ENCODE measurements around the gene PDPR. TPM values are rescaled to one million over a fixed set of nuclear protein-coding genes. Genes with fewer than 3 reads are reported as not detected.
"Not testable (repeated sequence)": the region's sequence is repeated elsewhere in the genome, so short reads cannot be mapped to it uniquely, and the experiment has no call there.

PDPR gene
- total RNA-seq (31.2 TPM), polyA plus RNA-seq (10 to 100 TPM in 1 of 4 donors, 1 to 10 TPM in 3; 5.2 to 10.9 (median 6.5) TPM)

- ATAC-seq (ENCODE audit: low read depth in 2 of 2): peak; percentile 94 to 97
- H3K4me1 Mint-ChIP-seq: peaks cover 0 to 35% (median 16%) of the 10 kb centered on the region in 4 donors
- Histone ChIP-seq H3K27ac (ENCODE audit: insufficient read depth, low read length, poor library complexity, severe bottlenecking) (peak within 1 kb of the TSS; percentile 74), H3K4me3 (ENCODE audit: low read depth, low read length) (peak within 1 kb of the TSS; percentile 74)
- not testable (repeated sequence) for H3K4me1 ChIP-seq (ENCODE audit: control insufficient read depth, insufficient read depth, low read length, poor library complexity, severe bottlenecking); H3K27me3 ChIP-seq (ENCODE audit: control insufficient read depth, insufficient read depth, low read length); H3K36me3 ChIP-seq (ENCODE audit: control insufficient read depth, insufficient read depth, low read length); H3K27me3 Mint-ChIP-seq; H3K9me3 ChIP-seq (ENCODE audit: control insufficient read depth in 2 of 2, low read length in 2 of 2); H3K9me3 Mint-ChIP-seq; H3K36me3 Mint-ChIP-seq
- DNase-seq: peak; percentile 93 to 96 (median 95)
- H3K27ac Mint-ChIP-seq: peak within 1 kb of the TSS; percentile 82 to 91 (median 87)
- peak within 1 kb of the TSS; percentile 88 to 95 (median 91) for H3K4me3 Mint-ChIP-seq
Observed at GRCh38 chr16:70113982-70114826, at the start of gene PDPR. PDPR (plus strand) TSS chr16:70114332; CDS start chr16:70120493, 6,161 bp downstream.

GRCh38 chr16:70064841-70065370 lies 49.2 kb upstream of the PDPR start:
- H3K36me3 Mint-ChIP-seq; H3K9me3 Mint-ChIP-seq; H3K9me3 ChIP-seq (ENCODE audit: control insufficient read depth in 2 of 2, low read length in 2 of 2); H3K4me1 ChIP-seq (ENCODE audit: control insufficient read depth, insufficient read depth, low read length, poor library complexity, severe bottlenecking); H3K36me3 ChIP-seq (ENCODE audit: control insufficient read depth, insufficient read depth, low read length); H3K27me3 Mint-ChIP-seq; H3K27me3 ChIP-seq (ENCODE audit: control insufficient read depth, insufficient read depth, low read length): not testable (repeated sequence)
- H3K27ac Mint-ChIP-seq: peak overlapping the region; percentile 57 to 94 (median 84)
- peaks cover 0 to 21% (median 6%) of the 10 kb centered on the region in 4 donors for H3K4me1 Mint-ChIP-seq
- peak overlapping the region; percentile 73 for H3K27ac ChIP-seq (ENCODE audit: insufficient read depth, low read length, poor library complexity, severe bottlenecking)
- peak overlapping the region; percentile 89 to 96 (median 93) for H3K4me3 Mint-ChIP-seq
- peak overlapping the region; percentile 68 for H3K4me3 ChIP-seq (ENCODE audit: low read depth, low read length)
- peak; percentile 36 to 49 for ATAC-seq (ENCODE audit: low read depth in 2 of 2)
- DNase-seq: peak; percentile 56 to 72 (median 66)

GRCh38 chr16:70065376-70065745 lies 48.8 kb upstream of the PDPR start:
- not testable (repeated sequence) for DNase-seq; H3K9me3 ChIP-seq (ENCODE audit: control insufficient read depth in 2 of 2, low read length in 2 of 2); H3K27me3 Mint-ChIP-seq; H3K27me3 ChIP-seq (ENCODE audit: control insufficient read depth, insufficient read depth, low read length); H3K9me3 Mint-ChIP-seq; H3K36me3 Mint-ChIP-seq; H3K4me1 ChIP-seq (ENCODE audit: control insufficient read depth, insufficient read depth, low read length, poor library complexity, severe bottlenecking); H3K36me3 ChIP-seq (ENCODE audit: control insufficient read depth, insufficient read depth, low read length)
- Mint-ChIP-seq H3K4me3 (peak overlapping the region; percentile 89 to 96 (median 93)), H3K4me1 (peaks cover 0 to 21% (median 6%) of the 10 kb centered on the region in 4 donors), H3K27ac (peak overlapping the region in 2 of 3 donors; percentile 84 to 94)
- ATAC-seq (ENCODE audit: low read depth in 2 of 2): peak; percentile 23 to 29
- H3K27ac ChIP-seq (ENCODE audit: insufficient read depth, low read length, poor library complexity, severe bottlenecking): peak overlapping the region; percentile 73
- peak overlapping the region; percentile 68 for H3K4me3 ChIP-seq (ENCODE audit: low read depth, low read length)

GRCh38 chr16:70065746-70066658 lies 48.1 kb upstream of the PDPR start:
- not testable (repeated sequence) for H3K27me3 ChIP-seq (ENCODE audit: control insufficient read depth, insufficient read depth, low read length); H3K9me3 ChIP-seq (ENCODE audit: control insufficient read depth in 2 of 2, low read length in 2 of 2); H3K36me3 Mint-ChIP-seq; H3K4me1 ChIP-seq (ENCODE audit: control insufficient read depth, insufficient read depth, low read length, poor library complexity, severe bottlenecking); H3K36me3 ChIP-seq (ENCODE audit: control insufficient read depth, insufficient read depth, low read length); H3K9me3 Mint-ChIP-seq; H3K27me3 Mint-ChIP-seq
- H3K4me1 Mint-ChIP-seq: peaks cover 0 to 20% (median 5%) of the 10 kb centered on the region in 4 donors
- DNase-seq: peak; percentile 91 to 93 (median 92)
- peak overlapping the region; percentile 88 to 94 (median 91) for H3K4me3 Mint-ChIP-seq
- peak; percentile 94 to 96 for ATAC-seq (ENCODE audit: low read depth in 2 of 2)
- Histone ChIP-seq H3K4me3 (ENCODE audit: low read depth, low read length) (peak overlapping the region; percentile 79), H3K27ac (ENCODE audit: insufficient read depth, low read length, poor library complexity, severe bottlenecking) (peak overlapping the region; percentile 73)
- H3K27ac Mint-ChIP-seq: peak overlapping the region; percentile 77 to 95 (median 80)

GRCh38 chr16:70066751-70067150 lies 47.4 kb upstream of the PDPR start:
- Mint-ChIP-seq H3K4me1 (peaks cover 0 to 18% (median 4%) of the 10 kb centered on the region in 4 donors), H3K4me3 (peak overlapping the region; percentile 27 to 76 (median 64)), H3K27ac (peak overlapping the region in 1 of 3 donors; percentile 80)
- not testable (repeated sequence) for H3K27me3 ChIP-seq (ENCODE audit: control insufficient read depth, insufficient read depth, low read length); H3K4me1 ChIP-seq (ENCODE audit: control insufficient read depth, insufficient read depth, low read length, poor library complexity, severe bottlenecking); ATAC-seq (ENCODE audit: low read depth in 2 of 2); H3K27ac ChIP-seq (ENCODE audit: insufficient read depth, low read length, poor library complexity, severe bottlenecking); H3K36me3 ChIP-seq (ENCODE audit: control insufficient read depth, insufficient read depth, low read length); H3K9me3 Mint-ChIP-seq; H3K4me3 ChIP-seq (ENCODE audit: low read depth, low read length); DNase-seq; H3K9me3 ChIP-seq (ENCODE audit: control insufficient read depth in 2 of 2, low read length in 2 of 2); H3K27me3 Mint-ChIP-seq; H3K36me3 Mint-ChIP-seq

GRCh38 chr16:70079081-70079480 lies 35.1 kb upstream of the PDPR start:
- H3K27me3 ChIP-seq (ENCODE audit: control insufficient read depth, insufficient read depth, low read length); H3K36me3 Mint-ChIP-seq; H3K4me3 Mint-ChIP-seq; H3K9me3 Mint-ChIP-seq; DNase-seq; ATAC-seq (ENCODE audit: low read depth in 2 of 2); H3K27ac ChIP-seq (ENCODE audit: insufficient read depth, low read length, poor library complexity, severe bottlenecking); H3K4me1 Mint-ChIP-seq; H3K27ac Mint-ChIP-seq; H3K4me3 ChIP-seq (ENCODE audit: low read depth, low read length); H3K9me3 ChIP-seq (ENCODE audit: control insufficient read depth in 2 of 2, low read length in 2 of 2); H3K4me1 ChIP-seq (ENCODE audit: control insufficient read depth, insufficient read depth, low read length, poor library complexity, severe bottlenecking); H3K27me3 Mint-ChIP-seq; H3K36me3 ChIP-seq (ENCODE audit: control insufficient read depth, insufficient read depth, low read length): not testable (repeated sequence)

- H3K36me3 Mint-ChIP-seq; H3K4me1 Mint-ChIP-seq; H3K4me3 Mint-ChIP-seq; H3K4me3 ChIP-seq (ENCODE audit: low read depth, low read length); H3K27me3 Mint-ChIP-seq; H3K9me3 ChIP-seq (ENCODE audit: control insufficient read depth in 2 of 2, low read length in 2 of 2); DNase-seq; H3K4me1 ChIP-seq (ENCODE audit: control insufficient read depth, insufficient read depth, low read length, poor library complexity, severe bottlenecking); H3K27ac ChIP-seq (ENCODE audit: insufficient read depth, low read length, poor library complexity, severe bottlenecking); H3K27ac Mint-ChIP-seq; ATAC-seq (ENCODE audit: low read depth in 2 of 2); H3K9me3 Mint-ChIP-seq; H3K27me3 ChIP-seq (ENCODE audit: control insufficient read depth, insufficient read depth, low read length); H3K36me3 ChIP-seq (ENCODE audit: control insufficient read depth, insufficient read depth, low read length): not testable (repeated sequence)
Observed at GRCh38 chr16:70081219-70081618, 32.9 kb upstream of the PDPR start.
